HepG2 (cell line): ENCODE results near the gene ZNF846. TPM values are rescaled to one million over a fixed set of nuclear protein-coding genes. Genes with fewer than 3 reads are reported as not detected.

ENCODE experiments used
- ATAC-seq: fragments of 200-7000 bp; cut with Tn5 transposase; 3 replicates; pipeline ENCODE4 v1.9.1; 2020; ENCODE audit warnings: mild to moderate bottlenecking, moderate library complexity
- BruUV-seq: library from RNA; stranded (reverse); fragments of 400-500 nt; replicated peaks from 2 replicates; lab custom pipeline; 2021; lab: Mats Ljungman, UMichigan
- CTCF ChIA-PET: fragments of 300-600 bp; formaldehyde crosslinking; extraction: SDS; loops from one replicate; lab custom pipeline; 2021; ENCODE audit warnings: low total read pairs, inconsistent platforms, low intra/inter-chr PET ratio; lab: Yijun Ruan, JAX
- POLR2A ChIA-PET: fragments of 350-600 bp; sonication (Branson Sonifier 250); formaldehyde crosslinking; loops from one replicate; lab custom pipeline; 2020; ENCODE audit warnings: antibody characterized with exemption, inconsistent platforms; lab: Yijun Ruan, JAX
- DNase-seq: peaks from one replicate; pipeline ENCODE4 v3.0.0-alpha.2; 2015; ENCODE audit warnings: low spot score
- FAIRE-seq: peaks from 3 replicates; lab custom pipeline; 2011; peaks lifted over from hg19 to GRCh38; lab: Jason Lieb, UNC
- H2AFZ ChIP-seq: one replicate; pipeline ENCODE4 v1.6.1; 2011; ENCODE audit warnings: low read length, inconsistent platforms
- H3K27ac ChIP-seq: fragments of 300-600 bp; 3 replicates; pipeline ENCODE4 v1.8.0; 2011; ENCODE audit warnings: mixed run types, mild to moderate bottlenecking, mixed read lengths, low read length, inconsistent platforms; ENCODE audit not compliant: insufficient read depth; ENCODE audit errors: extremely low read length
- H3K27me3 ChIP-seq, 2 experiments: fragments of 200-600 bp in 1 of 2; 2 replicates in 1 of 2; 3 replicates in 1 of 2; pipeline versions ENCODE4 v1.6.0 to v1.8.0; 2011; ENCODE audit warnings: low read length in 2 of 2, mild to moderate bottlenecking in 2 of 2, moderate library complexity in 2 of 2, inconsistent platforms in 1 of 2; ENCODE audit not compliant: insufficient read depth in 2 of 2, control insufficient read depth in 1 of 2
- H3K36me3 ChIP-seq, 2 experiments: fragments of 200-600 bp in 1 of 2; replicated peaks in 1 of 2; 2 replicates in 1 of 2; 3 replicates in 1 of 2; pipeline versions ENCODE4 v1.5.1 to v1.8.0; 2011; ENCODE audit warnings: low read length in 2 of 2, inconsistent platforms in 1 of 2; ENCODE audit not compliant: insufficient read depth in 2 of 2, control insufficient read depth in 1 of 2
- H3K4me1 ChIP-seq: 2 replicates; pipeline ENCODE4 v1.5.1; 2012; ENCODE audit warnings: low read length, inconsistent platforms; ENCODE audit not compliant: insufficient read depth
- H3K4me2 ChIP-seq: 2 replicates; pipeline ENCODE4 v1.6.0; 2011; ENCODE audit warnings: low read depth, low read length, inconsistent platforms
- H3K4me3 ChIP-seq, 3 experiments: fragments of 200-600 bp in 1 of 3; sonication (generic), shearing (Covaris generic) in 1 of 3; replicated peaks in 1 of 3; 2 replicates each; pipeline ENCODE4 v1.5.1; 2011 to 2016; ENCODE audit warnings: low read length in 3 of 3, inconsistent platforms in 2 of 3, low read depth in 2 of 3, mild to moderate bottlenecking in 2 of 3, control low read depth in 1 of 3, mixed read lengths in 1 of 3; ENCODE audit not compliant: insufficient read depth in 1 of 3
- H3K79me2 ChIP-seq: one replicate; pipeline ENCODE4 v1.6.1; 2011; ENCODE audit warnings: low read length, inconsistent platforms; ENCODE audit not compliant: insufficient read depth
- H3K9ac ChIP-seq: 2 replicates; pipeline ENCODE4 v1.6.0; 2011; ENCODE audit warnings: mild to moderate bottlenecking, low read depth, low read length, inconsistent platforms; ENCODE audit not compliant: insufficient read depth
- H3K9me3 ChIP-seq: 2 replicates; pipeline ENCODE4 v1.5.1; 2012; ENCODE audit warnings: mild to moderate bottlenecking, low read length
- H4K20me1 ChIP-seq: 2 replicates; pipeline ENCODE4 v1.6.0; 2011; ENCODE audit warnings: inconsistent platforms, mild to moderate bottlenecking, low read length, moderate library complexity; ENCODE audit not compliant: insufficient read depth
- ATF2 ChIP-seq: sonication (generic); formaldehyde crosslinking; IDR thresholded peaks from 2 replicates; pipeline ENCODE4 v1.4.0; 2020; ENCODE audit warnings: missing genetic modification reagents
- CENPT ChIP-seq: sonication (generic); formaldehyde crosslinking; IDR thresholded peaks from 2 replicates; pipeline ENCODE4 v1.8.0; 2022; ENCODE audit warnings: low read depth, mild to moderate bottlenecking, moderate library complexity, missing genetic modification reagents
- FOXP4 ChIP-seq: sonication (generic); formaldehyde crosslinking; IDR thresholded peaks from 2 replicates; pipeline ENCODE4 v1.4.0; 2020; ENCODE audit warnings: missing genetic modification reagents
- HNRNPK ChIP-seq: fragments of 200-400 bp; formaldehyde crosslinking; IDR thresholded peaks from 2 replicates; pipeline ENCODE4 v1.6.1; 2018; ENCODE audit warnings: low read length, low read depth, moderate library complexity, mild to moderate bottlenecking; ENCODE audit not compliant: poor library complexity, severe bottlenecking
- MAX ChIP-seq: IDR thresholded peaks from 2 replicates; pipeline ENCODE4 v1.6.1; 2012; ENCODE audit warnings: inconsistent platforms
- NONO ChIP-seq, 2 experiments: fragments of 450-650 bp in 1 of 2; sonication (generic) in 1 of 2; formaldehyde crosslinking in 1 of 2; IDR thresholded peaks in 1 of 2; conservative IDR thresholded peaks in 1 of 2; 2 replicates each; pipeline versions ENCODE4 v1.6.1 to v1.8.0; 2017 to 2022; ENCODE audit warnings: mild to moderate bottlenecking in 1 of 2, missing genetic modification reagents in 1 of 2, moderate library complexity in 1 of 2
- PRDM4 ChIP-seq: sonication (generic); formaldehyde crosslinking; IDR thresholded peaks from 2 replicates; pipeline ENCODE4 v1.9.0; 2021; ENCODE audit warnings: missing genetic modification reagents, borderline replicate concordance
- REL ChIP-seq: sonication (generic); formaldehyde crosslinking; conservative IDR thresholded peaks from 2 replicates; pipeline ENCODE4 v1.8.0; 2022; ENCODE audit warnings: mild to moderate bottlenecking, missing genetic modification reagents, moderate library complexity
- ZBTB4 ChIP-seq: sonication (generic); formaldehyde crosslinking; IDR thresholded peaks from 2 replicates; pipeline ENCODE4 v1.4.0; 2020; ENCODE audit warnings: missing genetic modification reagents, mild to moderate bottlenecking, borderline replicate concordance
- ZBTB49 ChIP-seq: sonication (generic); formaldehyde crosslinking; IDR thresholded peaks from 2 replicates; pipeline ENCODE4 v1.4.0; 2020; ENCODE audit warnings: missing genetic modification reagents, borderline replicate concordance
- WGBS: methylation state at CpG from one replicate; pipeline ENCODE4 v1.1.6; 2017; ENCODE audit warnings: low lambda C conversion rate; 5-methylcytosine and 5-hydroxymethylcytosine counted together
- in situ Hi-C: cut with HindIII; loops from 2 replicates; pipeline ENCODE4 v1.10.0; 2017; ENCODE audit warnings: low pct_unique_long_range_greater_than_20kb; ENCODE audit not compliant: extremely low pct_ligation_motif_present
- intact Hi-C: fragments of 100-400 bp; cut with micrococcal nuclease; formaldehyde crosslinking; loops from one replicate; pipeline ENCODE4 v1.10.0; 2022; ENCODE audit not compliant: unreplicated experiment
- polyA plus RNA-seq, 8 experiments: library from polyadenylated mRNA; depleted of rRNA in 3 of 8; stranded (reverse) in 7 of 8; unstranded in 1 of 8; fragments of >200 nt; fragmentation: Illumina TruSeq in 4 of 8; extraction: Trizol in 4 of 8; gene quantifications; 2 replicates each; pipeline versions ENCODE4 v1.2.1 to v1.2.3, GENCODE V29; 2011 to 2016; ENCODE audit warnings: low read depth in 4 of 8, missing spikeins in 1 of 8, mixed read lengths in 1 of 8; ENCODE audit not compliant: insufficient read depth in 1 of 8
- total RNA-seq, 5 experiments: library from RNA; depleted of rRNA; stranded (reverse); fragments of >200 nt; fragmentation: Illumina TruSeq; extraction: Trizol; gene quantifications; 2 replicates each; pipeline ENCODE4 v1.2.3, GENCODE V29; 2016; ENCODE audit warnings: low read depth in 1 of 5

Gene ZNF846
- total and polyA plus RNA-seq, 2 of the 13 experiments (the other 11 are each of a cell fraction or from before 2014, with no cell fraction given) = 4.8 to 5.4 TPM

GRCh38 chr19:9793071-9793591 is 24.6 kb upstream of the ZNF846 start:
- ChIA-PET POLR2A (no interaction called here), CTCF (no interaction called here)
- H3K79me2 ChIP-seq = no peaks in the 10 kb centered on the region
- H4K20me1 ChIP-seq = no peaks in the 10 kb centered on the region
- H3K9ac ChIP-seq = no peak overlapping the region
- in situ Hi-C loops (loop anchor here (5.0 to 25.0 kb wide), 2 partner anchors 166 to 656 kb away; partner anchors contain the start of genes OR7G3 and ZNF317), intact Hi-C loops (loop anchor here (10.0 kb wide), 1 partner anchor 478 kb away; no protein-coding TSS in a partner anchor)
- H3K27me3 ChIP-seq = no peaks in the 10 kb centered on the region
- peak overlapping the region; percentile 19 to 78 (median 55); a peak in 3 of 6 replicates for H3K4me3 ChIP-seq
- H2AFZ ChIP-seq = no peak overlapping the region
- peak overlapping the region; percentile 38 for H3K27ac ChIP-seq
- H3K4me2 ChIP-seq = peak overlapping the region; percentile 36
- no peak for DNase-seq
- peaks cover 19% of the 10 kb centered on the region for H3K4me1 ChIP-seq
- BruUV-seq = TSS peak; percentile 86
- no peak for ATAC-seq
- no peaks in the 10 kb centered on the region for H3K9me3 ChIP-seq
- FAIRE-seq = no peak
- WGBS = 89% methylated on average over 18 of the region's 36 CpGs
- H3K36me3 ChIP-seq = no peaks in the 10 kb centered on the region
- no peak for TF ChIP-seq ZBTB49 (CRISPR knock-in tag)
- no peak for TF ChIP-seq REL (CRISPR knock-in tag)
- TF ChIP-seq HNRNPK = no peak
- no peak for TF ChIP-seq MAX
- no peak for TF ChIP-seq FOXP4 (CRISPR knock-in tag)
- TF ChIP-seq CENPT = no peak
- no peak for TF ChIP-seq PRDM4 (CRISPR knock-in tag)
- TF ChIP-seq ZBTB4 = 0 out of 2 replicates have a peak, but pooled peaks have one; percentile 8
- TF ChIP-seq ATF2 (CRISPR knock-in tag) = no peak
- no peak for TF ChIP-seq NONO (IDR thresholded peaks at IDR 0.05)
- no peak for TF ChIP-seq NONO (CRISPR knock-in tag; conservative IDR thresholded peaks at IDR 0.05)
